Type B pancreatic cell (in vitro differentiated cells): Measurements from ENCODE around the gene OGFOD3. TPM values are rescaled to one million over a fixed set of nuclear protein-coding genes. Genes with fewer than 3 reads are reported as not detected.

Experiments
- DNase-seq: peaks from one replicate; pipeline ENCODE4 v3.0.0; 2021; ENCODE audit warnings: mixed read lengths; ENCODE audit not compliant: unreplicated experiment; ENCODE audit errors: extremely low spot score
- H3K27ac Mint-ChIP-seq: 2 replicates; pipeline ENCODE4 v1.8.0; 2021; ENCODE audit warnings: mild to moderate bottlenecking, mixed read lengths
- H3K27me3 Mint-ChIP-seq: 2 replicates; pipeline ENCODE4 v1.8.0; 2021; ENCODE audit warnings: mixed read lengths
- H3K36me3 Mint-ChIP-seq: 2 replicates; pipeline ENCODE4 v1.8.0; 2021; ENCODE audit warnings: mixed read lengths
- H3K4me1 Mint-ChIP-seq: one replicate; pipeline ENCODE4 v1.8.0; 2021; ENCODE audit warnings: mixed read lengths; ENCODE audit not compliant: unreplicated experiment
- H3K4me3 Mint-ChIP-seq: 2 replicates; pipeline ENCODE4 v1.8.0; 2021; ENCODE audit warnings: mild to moderate bottlenecking, mixed read lengths
- H3K9me3 Mint-ChIP-seq: 2 replicates; pipeline ENCODE4 v1.8.0; 2021; ENCODE audit warnings: mixed read lengths
- CTCF ChIP-seq: fragments of 200-600 bp; sonication (generic); conservative IDR thresholded peaks from 2 replicates; pipeline ENCODE4 v1.5.0; 2021; ENCODE audit warnings: antibody characterized with exemption, mild to moderate bottlenecking
- total RNA-seq: library from RNA; stranded (reverse); gene quantifications from 2 replicates; pipeline ENCODE4 v1.2.1, GENCODE V29; 2021; ENCODE audit warnings: low replicate concordance

OGFOD3 gene
- total RNA-seq, 1 donor from 2014 or later: 31.6 TPM

- no peaks in the 10 kb centered on the region for H3K9me3 Mint-ChIP-seq
- TF ChIP-seq CTCF: no peak
- H3K4me3 Mint-ChIP-seq: no peak overlapping the region
- H3K27me3 Mint-ChIP-seq: no peaks in the 10 kb centered on the region
- H3K27ac Mint-ChIP-seq: no peak overlapping the region
- peaks cover 6% of the 10 kb centered on the region for H3K4me1 Mint-ChIP-seq
- peaks cover 7% of the 10 kb centered on the region for H3K36me3 Mint-ChIP-seq
- no peak for DNase-seq
These were observed 25.4 kb downstream of the OGFOD3 start for GRCh38 chr17:82392941-82393340.

GRCh38 chr17:82392209-82392920, 26.0 kb downstream of the OGFOD3 start:
- H3K4me3 Mint-ChIP-seq: no peak overlapping the region
- H3K27me3 Mint-ChIP-seq: peaks cover 3% of the 10 kb centered on the region
- H3K4me1 Mint-ChIP-seq: peaks cover 6% of the 10 kb centered on the region
- H3K36me3 Mint-ChIP-seq: peaks cover 7% of the 10 kb centered on the region
- DNase-seq: no peak
- no peak overlapping the region for H3K27ac Mint-ChIP-seq
- H3K9me3 Mint-ChIP-seq: no peaks in the 10 kb centered on the region
- TF ChIP-seq CTCF: no peak

DNA sequence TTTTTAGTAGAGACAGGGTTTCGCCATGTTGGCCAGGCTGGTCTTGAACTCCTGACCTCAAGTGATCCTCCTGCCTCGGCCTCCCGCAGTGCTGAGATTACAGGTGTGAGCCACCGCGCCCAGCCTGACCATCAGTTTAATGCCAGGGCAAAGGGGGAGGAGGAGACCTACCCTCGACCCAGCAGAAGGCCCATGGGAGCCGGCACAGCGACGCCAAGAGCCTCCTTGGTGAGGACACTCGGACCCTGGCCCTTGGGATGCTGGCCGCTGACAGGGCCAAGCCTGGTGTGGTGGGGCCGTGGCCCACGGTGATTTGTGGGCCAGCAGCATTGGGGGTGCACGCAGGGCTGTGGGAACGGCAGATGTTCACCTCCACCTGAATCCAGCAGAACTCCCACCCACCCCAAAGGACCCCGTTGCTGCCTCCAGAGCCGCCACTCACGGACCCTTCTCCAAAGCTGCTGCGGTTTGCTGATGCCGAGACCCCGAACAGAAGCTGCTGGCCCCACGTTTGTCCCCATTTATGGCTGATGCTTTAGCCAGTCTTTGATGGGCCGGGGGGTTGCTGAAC, 26.8 kb downstream of the OGFOD3 start:
- no peaks in the 10 kb centered on the region for H3K9me3 Mint-ChIP-seq
- no peak for TF ChIP-seq CTCF
- peaks cover 3% of the 10 kb centered on the region for H3K27me3 Mint-ChIP-seq
- peaks cover 7% of the 10 kb centered on the region for H3K36me3 Mint-ChIP-seq
- no peak overlapping the region for H3K27ac Mint-ChIP-seq
- peaks cover 6% of the 10 kb centered on the region for H3K4me1 Mint-ChIP-seq
- DNase-seq: no peak
- no peak overlapping the region for H3K4me3 Mint-ChIP-seq

DNA sequence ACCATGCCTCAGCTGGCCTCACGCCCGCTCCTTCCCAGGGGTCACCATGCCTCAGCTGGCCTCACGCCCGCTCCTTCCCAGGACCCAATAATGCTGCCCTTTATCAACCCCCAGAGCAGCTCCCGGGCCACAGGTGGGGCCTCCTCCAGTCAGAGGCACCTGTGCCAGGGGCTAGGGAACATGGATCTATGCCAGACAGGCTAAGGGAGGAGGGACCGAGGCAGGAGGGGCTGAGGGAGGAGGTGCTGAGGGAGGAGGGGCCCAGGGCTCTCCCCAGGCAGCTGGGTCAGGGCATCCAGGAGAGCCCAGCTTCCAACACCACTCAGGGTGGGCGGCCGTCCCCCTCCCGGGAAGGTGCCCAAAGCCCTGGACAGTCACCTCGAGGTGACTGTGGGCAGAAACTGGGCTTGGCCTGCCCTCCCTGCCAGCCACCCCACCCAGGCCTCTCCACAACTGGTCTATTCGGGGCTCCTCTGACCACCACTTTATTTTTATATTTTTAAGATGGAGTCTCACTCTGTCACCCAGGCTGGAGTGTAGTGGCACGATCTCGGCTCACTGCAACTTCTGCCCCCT, 27.4 kb downstream of the OGFOD3 start:
- Mint-ChIP-seq H3K4me1 (peaks cover 6% of the 10 kb centered on the region), H3K27ac (no peak overlapping the region), H3K27me3 (peaks cover 3% of the 10 kb centered on the region), H3K9me3 (no peaks in the 10 kb centered on the region), H3K36me3 (peaks cover 7% of the 10 kb centered on the region), H3K4me3 (no peak overlapping the region)
- DNase-seq: no peak
- TF ChIP-seq CTCF: no peak

DNA sequence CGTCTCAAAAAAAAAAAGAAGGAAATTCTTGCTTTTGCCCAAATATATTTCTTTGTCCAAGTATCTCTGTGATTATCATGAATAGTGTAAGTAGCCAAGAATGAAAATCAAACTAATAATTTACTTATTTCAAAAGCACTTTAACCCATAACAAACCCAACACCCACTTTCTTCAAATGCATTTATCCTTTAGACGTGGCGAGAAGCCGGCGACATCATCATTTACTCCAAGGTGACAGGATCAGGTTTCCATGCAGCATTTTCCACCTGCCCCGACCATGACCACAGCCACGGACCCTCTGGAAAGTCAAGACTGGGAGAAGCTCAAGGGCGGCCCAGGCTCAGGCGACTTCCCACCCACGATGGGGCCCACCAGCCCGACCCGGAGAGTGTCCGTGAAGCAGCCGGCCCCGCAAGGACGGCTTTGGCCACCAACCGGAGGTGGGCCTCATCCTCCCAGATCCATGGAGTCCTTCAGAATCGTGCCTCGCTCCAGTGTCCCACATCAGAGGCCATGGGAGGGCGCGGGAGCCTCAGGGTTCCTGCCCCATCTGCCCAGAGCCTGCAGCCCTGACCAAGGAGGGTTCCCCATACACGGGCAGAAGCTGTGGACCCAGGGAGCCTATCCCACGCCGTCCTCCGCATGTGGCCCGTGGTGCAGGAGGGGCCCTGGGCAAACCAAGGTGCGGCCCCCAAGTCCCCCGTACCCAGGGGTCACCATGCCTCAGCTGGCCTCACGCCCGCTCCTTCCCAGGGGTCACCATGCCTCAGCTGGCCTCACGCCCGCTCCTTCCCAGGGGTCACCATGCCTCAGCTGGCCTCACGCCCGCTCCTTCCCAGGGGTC, 28.1 kb downstream of the OGFOD3 start:
- H3K4me1 Mint-ChIP-seq: peaks cover 6% of the 10 kb centered on the region
- no peak for TF ChIP-seq CTCF
- H3K27me3 Mint-ChIP-seq: peaks cover 3% of the 10 kb centered on the region

More for the DNA sequence above, 28.1 kb downstream of the OGFOD3 start:
- Mint-ChIP-seq H3K9me3 (no peaks in the 10 kb centered on the region), H3K4me3 (no peak overlapping the region), H3K27ac (no peak overlapping the region), H3K36me3 (peaks cover 4% of the 10 kb centered on the region)
- DNase-seq: no peak
